ENCODE results near the gene ANKRD26.
A peak's percentile ranks its signal among the peaks of the same experiment; 100 is the strongest.

The ANKRD26 gene

DNA sequence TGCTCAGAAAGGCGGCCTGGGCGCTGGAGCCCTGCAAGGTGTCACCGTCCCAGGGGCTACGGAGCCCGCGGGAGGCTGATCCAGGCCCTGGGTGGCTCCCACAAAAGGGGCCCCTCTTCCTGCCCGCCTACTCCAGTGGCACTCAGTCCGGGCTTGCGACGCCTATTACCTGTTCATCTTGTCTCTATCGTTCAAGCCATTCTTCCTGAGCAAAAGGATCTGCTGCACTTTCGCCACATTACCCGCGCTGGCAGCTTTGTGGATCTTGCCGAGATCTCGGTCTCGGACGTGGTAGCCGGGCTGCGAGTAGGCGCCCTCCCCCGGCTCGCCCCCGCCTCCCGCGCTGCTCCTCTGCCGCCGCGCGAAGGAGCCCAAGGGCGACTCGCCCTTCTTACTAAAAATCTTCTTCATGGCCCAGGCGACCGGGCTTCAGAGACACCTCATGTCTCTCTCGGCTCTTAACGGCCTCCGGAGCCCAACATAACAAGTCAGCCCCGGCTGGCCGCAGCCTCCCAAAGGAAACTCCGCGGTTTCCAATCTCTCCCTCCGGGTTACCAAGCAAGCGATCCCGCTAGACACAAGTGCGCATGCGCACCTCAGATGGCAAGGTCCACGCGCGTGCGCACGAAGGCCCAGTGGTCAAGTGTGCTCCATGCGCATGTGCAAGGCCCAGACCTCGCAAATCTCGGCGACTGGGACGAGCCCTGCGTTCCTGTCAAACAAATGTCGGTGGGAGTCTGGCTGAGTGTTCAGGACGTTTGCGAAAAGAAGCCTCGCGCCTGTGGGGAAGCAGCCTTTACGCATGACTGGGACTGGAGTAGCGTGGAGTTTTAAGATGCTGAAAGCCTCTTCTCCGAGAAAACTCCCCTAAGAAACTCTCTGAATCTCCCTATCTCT, at the start of gene ANKRD26:
Gene ANKRD26, minus strand, starts transcription at position 579 of the 897 bp plus-strand sequence. Its CDS starts 168 bp downstream, at position 411.
- peak within 1 kb of the TSS; percentile 91 for H3K4me3 Mint-ChIP-seq
- H3K27me3 Mint-ChIP-seq: peaks cover 3% of the 10 kb centered on the region
- H3K36me3 Mint-ChIP-seq (ENCODE audit: low read depth): peaks cover 12% of the 10 kb centered on the region
- peak within 1 kb of the TSS; percentile 100 for H3K27ac Mint-ChIP-seq
- no peaks in the 10 kb centered on the region for H3K9me3 Mint-ChIP-seq
- H3K4me1 Mint-ChIP-seq (ENCODE audit: low read depth): peaks cover 52% of the 10 kb centered on the region

- H3K36me3 Mint-ChIP-seq (ENCODE audit: low read depth): peaks cover 66% of the 10 kb centered on the region
- peaks cover 48% of the 10 kb centered on the region for H3K4me1 Mint-ChIP-seq (ENCODE audit: low read depth)
- no peaks in the 10 kb centered on the region for H3K9me3 Mint-ChIP-seq
- H3K27ac Mint-ChIP-seq: no peak overlapping the region
- no peak overlapping the region for H3K4me3 Mint-ChIP-seq
- no peaks in the 10 kb centered on the region for H3K27me3 Mint-ChIP-seq
Measured at GRCh38 chr10:27147701-27148100, 47.4 kb upstream of the ANKRD26 start.

GRCh38 chr10:27145937-27146336, 45.6 kb upstream of the ANKRD26 start:
- peaks cover 62% of the 10 kb centered on the region for H3K36me3 Mint-ChIP-seq (ENCODE audit: low read depth)
- H3K4me1 Mint-ChIP-seq (ENCODE audit: low read depth): peaks cover 32% of the 10 kb centered on the region
- H3K27me3 Mint-ChIP-seq: no peaks in the 10 kb centered on the region
- H3K9me3 Mint-ChIP-seq: no peaks in the 10 kb centered on the region
- H3K4me3 Mint-ChIP-seq: no peak overlapping the region
- peak overlapping the region; percentile 31 for H3K27ac Mint-ChIP-seq

DNA sequence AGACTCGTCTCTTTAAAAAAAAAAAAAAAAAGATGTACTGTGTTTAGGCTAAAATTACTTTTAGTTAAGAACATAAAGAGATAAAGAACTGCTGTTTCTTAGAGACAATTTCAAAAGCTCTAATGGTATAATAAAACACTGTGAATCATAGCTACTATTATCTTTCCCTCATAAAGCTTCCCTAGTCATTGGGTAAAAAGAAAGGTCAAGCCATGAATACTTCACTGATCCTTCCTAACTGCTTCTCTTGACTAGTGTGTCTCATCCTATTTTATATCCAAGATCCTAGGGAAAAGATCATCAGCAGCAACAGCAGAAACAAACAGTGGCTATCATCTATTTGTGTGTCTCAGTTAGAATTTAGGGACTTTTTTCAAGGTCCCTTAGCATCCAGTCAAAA, 43.4 kb upstream of the ANKRD26 start:
- H3K4me3 Mint-ChIP-seq: no peak overlapping the region
- peaks cover 59% of the 10 kb centered on the region for H3K36me3 Mint-ChIP-seq (ENCODE audit: low read depth)
- peaks cover 19% of the 10 kb centered on the region for H3K4me1 Mint-ChIP-seq (ENCODE audit: low read depth)
- H3K27me3 Mint-ChIP-seq: no peaks in the 10 kb centered on the region
- H3K27ac Mint-ChIP-seq: no peak overlapping the region
- H3K9me3 Mint-ChIP-seq: no peaks in the 10 kb centered on the region

GRCh38 chr10:27138277-27138676, 38.0 kb upstream of the ANKRD26 start:
- Mint-ChIP-seq H3K36me3 (ENCODE audit: low read depth) (peaks cover 51% of the 10 kb centered on the region), H3K27ac (no peak overlapping the region), H3K9me3 (no peaks in the 10 kb centered on the region), H3K4me1 (ENCODE audit: low read depth) (no peaks in the 10 kb centered on the region), H3K27me3 (no peaks in the 10 kb centered on the region), H3K4me3 (no peak overlapping the region)

DNA sequence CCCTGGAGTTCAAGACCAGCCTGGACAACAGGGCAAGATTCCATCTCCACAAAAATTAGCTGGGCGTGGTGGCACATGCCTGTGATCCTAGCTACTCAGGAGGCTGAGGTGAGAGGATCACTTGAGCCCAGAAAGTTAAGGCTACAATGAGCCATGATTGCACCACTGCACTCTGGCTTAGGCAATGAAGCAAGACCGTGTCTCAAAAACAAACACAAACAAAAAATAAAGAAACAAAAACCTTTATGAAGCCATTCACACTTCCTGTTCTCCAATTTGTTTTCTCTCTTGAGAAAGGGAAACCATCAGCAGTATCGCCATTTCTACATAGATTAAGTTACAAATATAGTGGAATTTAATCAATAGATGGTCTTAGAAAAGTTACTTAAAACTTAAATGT, 34.1 kb upstream of the ANKRD26 start:
- peaks cover 57% of the 10 kb centered on the region for H3K36me3 Mint-ChIP-seq (ENCODE audit: low read depth)
- no peak overlapping the region for H3K27ac Mint-ChIP-seq
- no peaks in the 10 kb centered on the region for H3K9me3 Mint-ChIP-seq
- H3K27me3 Mint-ChIP-seq: no peaks in the 10 kb centered on the region
- H3K4me1 Mint-ChIP-seq (ENCODE audit: low read depth): no peaks in the 10 kb centered on the region
- no peak overlapping the region for H3K4me3 Mint-ChIP-seq

DNA sequence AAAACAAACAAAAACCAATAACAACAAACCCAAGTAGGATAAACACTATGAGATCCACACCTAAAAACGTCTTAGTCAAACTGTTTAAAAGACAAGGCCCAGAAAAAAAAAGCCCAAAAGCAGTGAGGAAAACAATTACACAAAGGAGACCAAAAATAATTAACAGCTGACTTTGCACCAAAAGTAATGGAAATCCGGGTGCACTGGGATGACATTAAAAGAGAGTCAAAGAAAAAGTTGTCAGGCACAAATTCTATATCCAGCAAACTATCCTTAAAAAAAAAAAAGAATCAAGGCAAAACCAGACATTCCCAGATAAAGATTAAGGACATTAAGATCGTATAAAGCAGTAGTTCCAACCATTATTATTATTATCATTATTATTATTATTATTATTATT, 7.9 kb upstream of the ANKRD26 start:
- H3K27me3 Mint-ChIP-seq: no peaks in the 10 kb centered on the region
- no peak overlapping the region for H3K27ac Mint-ChIP-seq
- H3K4me3 Mint-ChIP-seq: no peak overlapping the region
- H3K4me1 Mint-ChIP-seq (ENCODE audit: low read depth): peaks cover 17% of the 10 kb centered on the region
- no peaks in the 10 kb centered on the region for H3K9me3 Mint-ChIP-seq
- peaks cover 51% of the 10 kb centered on the region for H3K36me3 Mint-ChIP-seq (ENCODE audit: low read depth)

DNA sequence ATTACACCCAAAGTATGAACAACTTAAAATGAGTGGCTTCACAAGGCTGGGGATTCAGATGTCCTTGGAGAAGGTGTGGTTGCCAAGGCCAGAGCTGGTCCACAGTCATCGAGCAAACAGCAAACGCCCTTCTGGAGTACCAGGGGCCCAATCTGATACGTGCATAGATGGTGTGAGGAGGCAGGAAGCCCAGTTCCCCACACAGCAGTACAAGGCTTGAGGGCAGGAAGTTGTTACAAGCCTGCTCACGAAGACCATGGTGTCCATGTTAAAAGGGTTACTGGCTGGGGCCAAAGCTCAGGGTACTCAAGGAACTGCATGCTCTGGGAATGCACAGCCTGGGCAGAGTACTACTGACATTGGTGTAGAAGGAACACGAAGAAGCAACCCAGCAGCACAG, 4.6 kb upstream of the ANKRD26 start:
- H3K4me1 Mint-ChIP-seq (ENCODE audit: low read depth): peaks cover 47% of the 10 kb centered on the region
- H3K9me3 Mint-ChIP-seq: no peaks in the 10 kb centered on the region
- H3K27ac Mint-ChIP-seq: peak overlapping the region; percentile 31
- no peak overlapping the region for H3K4me3 Mint-ChIP-seq
- peaks cover 3% of the 10 kb centered on the region for H3K27me3 Mint-ChIP-seq
- H3K36me3 Mint-ChIP-seq (ENCODE audit: low read depth): peaks cover 41% of the 10 kb centered on the region

- Mint-ChIP-seq H3K9me3 (no peaks in the 10 kb centered on the region), H3K4me3 (peak overlapping the region; percentile 91), H3K4me1 (ENCODE audit: low read depth) (peaks cover 56% of the 10 kb centered on the region), H3K36me3 (ENCODE audit: low read depth) (peaks cover 13% of the 10 kb centered on the region), H3K27ac (peak overlapping the region; percentile 100), H3K27me3 (peaks cover 3% of the 10 kb centered on the region)
Measured at GRCh38 chr10:27100813-27101347, 586 bp upstream of the ANKRD26 start.

DNA sequence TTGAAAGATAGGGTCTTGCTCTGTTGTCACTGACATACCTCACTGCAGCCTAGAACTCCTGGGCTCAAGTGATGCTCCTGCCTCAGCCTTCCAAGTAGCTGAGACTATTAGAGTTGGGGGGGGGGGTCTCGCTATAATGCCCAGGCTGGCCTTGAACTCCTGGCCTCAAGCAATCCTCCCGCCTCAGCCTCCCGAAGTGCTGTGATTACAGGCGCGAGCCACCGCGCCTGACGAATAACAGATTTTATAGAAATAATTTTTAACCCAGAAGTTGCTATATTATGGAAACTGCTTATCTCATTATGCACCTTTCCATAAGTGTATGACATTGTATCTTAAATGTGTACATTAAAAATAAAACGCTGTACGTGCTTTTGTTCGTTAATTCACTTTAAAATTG, 846 bp downstream of the ANKRD26 start:
- peak overlapping the region; percentile 91 for H3K4me3 Mint-ChIP-seq
- peaks cover 3% of the 10 kb centered on the region for H3K27me3 Mint-ChIP-seq
- no peaks in the 10 kb centered on the region for H3K9me3 Mint-ChIP-seq
- H3K27ac Mint-ChIP-seq: peak overlapping the region; percentile 100
- peaks cover 12% of the 10 kb centered on the region for H3K36me3 Mint-ChIP-seq (ENCODE audit: low read depth)
- H3K4me1 Mint-ChIP-seq (ENCODE audit: low read depth): peaks cover 46% of the 10 kb centered on the region

DNA sequence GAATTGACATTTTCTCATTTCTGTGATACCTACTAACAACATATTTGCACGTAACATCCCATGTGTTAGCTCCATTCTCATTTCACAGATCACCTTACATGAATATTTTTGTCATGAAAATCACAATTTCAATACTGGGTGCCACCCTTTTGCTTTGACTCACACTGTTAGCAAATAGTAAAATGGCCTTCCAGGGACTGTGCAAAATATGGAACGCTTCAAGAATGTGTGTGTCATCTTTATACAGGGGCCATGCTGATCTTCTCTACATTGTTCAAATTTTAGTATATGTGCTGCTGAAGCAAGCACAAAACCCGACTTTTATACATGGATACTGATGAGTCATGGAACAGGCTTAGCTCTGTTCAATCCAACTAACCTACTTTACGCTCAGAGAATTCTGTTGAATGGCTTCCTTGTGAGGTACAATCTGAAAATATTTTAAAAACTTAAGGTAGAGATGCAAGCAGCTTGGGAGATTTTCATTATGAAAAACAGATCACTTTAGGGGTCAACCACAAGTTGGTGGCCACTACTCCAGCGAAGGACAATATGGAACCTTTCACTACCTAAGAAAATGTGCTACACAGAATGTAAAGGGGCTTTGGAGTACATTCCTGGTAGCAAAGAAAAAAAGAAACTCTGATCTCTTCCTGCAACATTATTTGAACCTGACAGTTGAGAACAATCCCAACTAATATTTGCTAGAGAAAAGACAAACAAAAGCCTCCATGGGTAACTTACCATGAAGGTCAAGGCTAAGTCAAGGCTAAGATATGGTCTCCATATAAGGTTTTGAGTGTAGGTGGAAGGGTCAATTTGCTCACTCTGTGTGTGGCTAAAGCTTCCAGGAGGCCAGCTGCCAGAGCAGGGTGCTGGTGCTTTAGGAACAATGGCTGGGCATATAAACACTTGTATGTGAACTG, 11.9 kb downstream of the ANKRD26 start:
- peaks cover 34% of the 10 kb centered on the region for H3K36me3 Mint-ChIP-seq (ENCODE audit: low read depth)
- no peaks in the 10 kb centered on the region for H3K27me3 Mint-ChIP-seq
- no peak overlapping the region for H3K27ac Mint-ChIP-seq
- H3K4me1 Mint-ChIP-seq (ENCODE audit: low read depth): no peaks in the 10 kb centered on the region
- no peaks in the 10 kb centered on the region for H3K9me3 Mint-ChIP-seq
- no peak overlapping the region for H3K4me3 Mint-ChIP-seq

DNA sequence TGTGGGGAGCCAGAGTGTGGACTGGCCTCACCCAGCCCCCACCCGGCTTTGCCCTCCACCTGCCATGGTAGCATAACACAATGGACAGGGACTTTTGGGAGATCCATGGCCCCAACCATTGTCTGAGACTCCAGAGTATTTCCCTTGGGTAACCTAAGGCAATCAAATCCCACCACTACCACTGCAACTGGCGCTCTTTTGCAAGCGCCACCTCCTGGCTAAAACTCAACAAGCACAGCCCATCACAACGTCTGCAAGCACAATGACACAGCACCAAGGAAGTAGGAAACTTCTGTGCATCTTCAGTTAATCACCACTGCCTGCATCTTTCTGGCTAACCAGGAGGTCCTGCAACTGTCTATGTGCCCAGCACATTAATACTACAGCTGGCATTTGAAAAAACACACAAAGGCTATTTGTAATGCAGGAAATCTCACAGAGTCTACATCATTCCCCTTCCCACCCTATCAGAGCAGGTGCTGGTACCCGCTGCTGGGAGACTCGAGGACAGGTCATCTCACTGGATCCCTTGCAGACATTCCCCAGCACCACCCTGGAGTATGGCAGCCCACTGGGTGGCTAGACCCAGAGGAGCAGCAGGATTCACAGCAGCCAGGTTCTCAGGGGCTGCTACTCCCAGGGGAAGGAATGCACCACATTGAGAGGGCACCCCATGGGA, 27.7 kb downstream of the ANKRD26 start:
- peaks cover 61% of the 10 kb centered on the region for H3K36me3 Mint-ChIP-seq (ENCODE audit: low read depth)
- H3K4me3 Mint-ChIP-seq: no peak overlapping the region
- H3K27ac Mint-ChIP-seq: no peak overlapping the region
- H3K27me3 Mint-ChIP-seq: no peaks in the 10 kb centered on the region
- H3K9me3 Mint-ChIP-seq: peaks cover 9% of the 10 kb centered on the region
- no peaks in the 10 kb centered on the region for H3K4me1 Mint-ChIP-seq (ENCODE audit: low read depth)

DNA sequence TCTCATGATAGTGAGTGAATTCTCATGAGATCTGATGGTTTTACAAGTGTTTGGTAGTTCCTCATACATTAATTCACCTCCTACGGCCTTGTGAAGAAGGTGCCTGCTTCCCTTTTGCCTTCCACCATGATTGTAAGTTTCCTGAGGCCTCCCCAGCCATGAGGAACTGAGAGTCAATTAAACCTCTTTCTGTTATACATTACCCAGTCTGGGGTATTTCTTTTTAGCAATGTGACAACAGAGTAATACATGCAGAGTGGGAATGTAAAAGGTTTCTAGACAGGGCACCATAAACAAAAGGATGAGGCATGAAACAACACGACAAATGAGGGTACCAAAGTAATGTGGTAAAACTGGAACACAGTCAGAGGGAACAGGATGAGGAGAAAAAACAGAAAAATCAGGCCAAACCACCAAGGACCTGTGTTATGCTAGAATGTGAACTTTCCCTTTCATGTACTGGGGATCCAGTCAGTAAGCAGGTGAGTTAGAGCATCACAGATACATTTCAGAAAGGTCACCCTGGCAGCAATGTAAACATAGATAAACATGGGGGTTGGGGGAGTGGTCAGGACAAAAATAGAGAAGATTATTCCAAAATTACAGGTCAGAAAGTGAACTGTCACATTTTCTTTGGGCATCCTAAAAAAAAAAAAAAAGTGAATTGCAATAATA, 31.9 kb downstream of the ANKRD26 start:
- no peaks in the 10 kb centered on the region for H3K4me1 Mint-ChIP-seq (ENCODE audit: low read depth)
- H3K36me3 Mint-ChIP-seq (ENCODE audit: low read depth): peaks cover 33% of the 10 kb centered on the region
- H3K4me3 Mint-ChIP-seq: no peak overlapping the region
- H3K27ac Mint-ChIP-seq: no peak overlapping the region
- no peaks in the 10 kb centered on the region for H3K9me3 Mint-ChIP-seq
- H3K27me3 Mint-ChIP-seq: no peaks in the 10 kb centered on the region

DNA sequence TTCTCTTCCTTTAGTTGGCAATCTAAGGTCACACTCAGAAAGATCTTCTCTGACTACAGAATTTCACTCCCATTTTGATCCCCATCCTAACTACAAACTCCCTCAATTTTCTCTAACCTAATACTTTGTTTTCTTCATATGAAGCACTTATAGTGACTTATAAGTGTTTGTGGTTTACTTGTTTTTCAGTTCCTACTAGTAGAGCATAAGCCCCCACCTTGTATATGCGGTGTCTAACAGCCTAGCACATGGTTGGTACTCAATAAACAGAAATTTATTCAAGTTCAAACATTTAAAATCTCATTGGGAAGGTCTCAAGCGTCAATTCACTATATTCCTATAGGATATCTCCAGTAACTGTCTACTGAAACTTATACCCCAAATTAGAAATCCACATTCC, 35.2 kb downstream of the ANKRD26 start:
- Mint-ChIP-seq H3K36me3 (ENCODE audit: low read depth) (peaks cover 39% of the 10 kb centered on the region), H3K27ac (no peak overlapping the region), H3K27me3 (no peaks in the 10 kb centered on the region), H3K4me3 (no peak overlapping the region), H3K4me1 (ENCODE audit: low read depth) (no peaks in the 10 kb centered on the region), H3K9me3 (no peaks in the 10 kb centered on the region)
